ENCODE results near the gene NR2C2AP. TPM values are rescaled to one million over a fixed set of nuclear protein-coding genes. Genes with fewer than 3 reads are reported as not detected.
A peak's percentile ranks its signal among the peaks of the same experiment; 100 is the strongest.

Gene NR2C2AP
- total and polyA plus RNA-seq, 2 of the 13 experiments (the other 11 are each of a cell fraction or from before 2014, with no cell fraction given): 12.2 to 26.8 TPM

DNA sequence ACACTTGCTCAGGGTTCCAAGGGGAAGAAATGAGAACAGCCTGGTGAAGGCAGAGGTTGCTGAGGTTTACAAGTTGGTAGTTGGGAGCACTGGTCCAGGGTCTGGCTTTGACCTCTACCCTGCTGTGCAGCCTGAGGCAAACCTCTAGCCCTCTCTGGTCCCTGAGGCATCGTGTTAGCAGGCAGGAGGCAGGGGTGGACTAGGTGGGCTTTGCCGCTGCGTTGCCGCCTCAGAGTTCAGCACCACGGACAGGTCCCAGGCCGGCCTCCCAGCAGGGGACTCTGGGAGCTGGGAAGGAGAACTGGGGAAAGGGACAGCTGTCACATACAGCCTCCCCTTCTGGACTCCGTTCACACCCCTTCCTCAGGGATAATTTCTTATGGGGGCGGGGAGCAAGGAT, 11.7 kb upstream of the NR2C2AP start (continued):
- TF ChIP-seq, protein P1, sequence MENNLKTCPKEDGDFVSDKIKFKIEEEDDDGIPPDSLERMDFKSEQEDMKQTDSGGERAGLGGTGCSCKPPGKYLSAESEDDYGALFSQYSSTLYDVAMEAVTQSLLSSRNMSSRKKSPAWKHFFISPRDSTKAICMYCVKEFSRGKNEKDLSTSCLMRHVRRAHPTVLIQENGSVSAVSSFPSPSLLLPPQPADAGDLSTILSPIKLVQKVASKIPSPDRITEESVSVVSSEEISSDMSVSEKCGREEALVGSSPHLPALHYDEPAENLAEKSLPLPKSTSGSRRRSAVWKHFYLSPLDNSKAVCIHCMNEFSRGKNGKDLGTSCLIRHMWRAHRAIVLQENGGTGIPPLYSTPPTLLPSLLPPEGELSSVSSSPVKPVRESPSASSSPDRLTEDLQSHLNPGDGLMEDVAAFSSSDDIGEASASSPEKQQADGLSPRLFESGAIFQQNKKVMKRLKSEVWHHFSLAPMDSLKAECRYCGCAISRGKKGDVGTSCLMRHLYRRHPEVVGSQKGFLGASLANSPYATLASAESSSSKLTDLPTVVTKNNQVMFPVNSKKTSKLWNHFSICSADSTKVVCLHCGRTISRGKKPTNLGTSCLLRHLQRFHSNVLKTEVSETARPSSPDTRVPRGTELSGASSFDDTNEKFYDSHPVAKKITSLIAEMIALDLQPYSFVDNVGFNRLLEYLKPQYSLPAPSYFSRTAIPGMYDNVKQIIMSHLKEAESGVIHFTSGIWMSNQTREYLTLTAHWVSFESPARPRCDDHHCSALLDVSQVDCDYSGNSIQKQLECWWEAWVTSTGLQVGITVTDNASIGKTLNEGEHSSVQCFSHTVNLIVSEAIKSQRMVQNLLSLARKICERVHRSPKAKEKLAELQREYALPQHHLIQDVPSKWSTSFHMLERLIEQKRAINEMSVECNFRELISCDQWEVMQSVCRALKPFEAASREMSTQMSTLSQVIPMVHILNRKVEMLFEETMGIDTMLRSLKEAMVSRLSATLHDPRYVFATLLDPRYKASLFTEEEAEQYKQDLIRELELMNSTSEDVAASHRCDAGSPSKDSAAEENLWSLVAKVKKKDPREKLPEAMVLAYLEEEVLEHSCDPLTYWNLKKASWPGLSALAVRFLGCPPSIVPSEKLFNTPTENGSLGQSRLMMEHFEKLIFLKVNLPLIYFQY (CRISPR knock-in tag; IDR thresholded peaks at IDR 0.05; ENCODE audit: borderline replicate concordance): 0 out of 2 replicates have a peak, but pooled peaks have one; percentile 50
- TF ChIP-seq ZNF430 (CRISPR knock-in tag; IDR thresholded peaks at IDR 0.05) (peak; percentile 60; the same call in 1 of the 2 replicates), NONO (IDR thresholded peaks at IDR 0.05) (no peak), NONO (CRISPR knock-in tag; conservative IDR thresholded peaks at IDR 0.05) (no peak), MIXL1 (CRISPR knock-in tag; IDR thresholded peaks at IDR 0.05) (0 out of 2 replicates have a peak, but pooled peaks have one; percentile 68), SP1 (IDR thresholded peaks at IDR 0.05) (no peak), SP1 (CRISPR knock-in tag; IDR thresholded peaks at IDR 0.05) (no peak), FOXK1 (CRISPR knock-in tag; IDR thresholded peaks at IDR 0.05; ENCODE audit: borderline replicate concordance, low read depth) (peak; percentile 45; the same call in 1 of the 2 replicates), MAZ (IDR thresholded peaks at IDR 0.05; ENCODE audit: borderline replicate concordance, low read depth, low read length) (no peak), MAZ (CRISPR knock-in tag; IDR thresholded peaks at IDR 0.05; ENCODE audit: low read depth) (peak; percentile 49; the same call in 1 of the 2 replicates), ZNF3 (CRISPR knock-in tag; IDR thresholded peaks at IDR 0.05) (0 out of 2 replicates have a peak, but pooled peaks have one; percentile 26), KLF6 (CRISPR knock-in tag; IDR thresholded peaks at IDR 0.05) (peak; percentile 82), SMAD3 (CRISPR knock-in tag; IDR thresholded peaks at IDR 0.05) (peak; percentile 87), ZSCAN25 (CRISPR knock-in tag; IDR thresholded peaks at IDR 0.05) (no peak)
- TF ChIP-seq, protein P2, sequence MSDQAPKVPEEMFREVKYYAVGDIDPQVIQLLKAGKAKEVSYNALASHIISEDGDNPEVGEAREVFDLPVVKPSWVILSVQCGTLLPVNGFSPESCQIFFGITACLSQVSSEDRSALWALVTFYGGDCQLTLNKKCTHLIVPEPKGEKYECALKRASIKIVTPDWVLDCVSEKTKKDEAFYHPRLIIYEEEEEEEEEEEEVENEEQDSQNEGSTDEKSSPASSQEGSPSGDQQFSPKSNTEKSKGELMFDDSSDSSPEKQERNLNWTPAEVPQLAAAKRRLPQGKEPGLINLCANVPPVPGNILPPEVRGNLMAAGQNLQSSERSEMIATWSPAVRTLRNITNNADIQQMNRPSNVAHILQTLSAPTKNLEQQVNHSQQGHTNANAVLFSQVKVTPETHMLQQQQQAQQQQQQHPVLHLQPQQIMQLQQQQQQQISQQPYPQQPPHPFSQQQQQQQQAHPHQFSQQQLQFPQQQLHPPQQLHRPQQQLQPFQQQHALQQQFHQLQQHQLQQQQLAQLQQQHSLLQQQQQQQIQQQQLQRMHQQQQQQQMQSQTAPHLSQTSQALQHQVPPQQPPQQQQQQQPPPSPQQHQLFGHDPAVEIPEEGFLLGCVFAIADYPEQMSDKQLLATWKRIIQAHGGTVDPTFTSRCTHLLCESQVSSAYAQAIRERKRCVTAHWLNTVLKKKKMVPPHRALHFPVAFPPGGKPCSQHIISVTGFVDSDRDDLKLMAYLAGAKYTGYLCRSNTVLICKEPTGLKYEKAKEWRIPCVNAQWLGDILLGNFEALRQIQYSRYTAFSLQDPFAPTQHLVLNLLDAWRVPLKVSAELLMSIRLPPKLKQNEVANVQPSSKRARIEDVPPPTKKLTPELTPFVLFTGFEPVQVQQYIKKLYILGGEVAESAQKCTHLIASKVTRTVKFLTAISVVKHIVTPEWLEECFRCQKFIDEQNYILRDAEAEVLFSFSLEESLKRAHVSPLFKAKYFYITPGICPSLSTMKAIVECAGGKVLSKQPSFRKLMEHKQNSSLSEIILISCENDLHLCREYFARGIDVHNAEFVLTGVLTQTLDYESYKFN (CRISPR knock-in tag; conservative IDR thresholded peaks at IDR 0.05): 0 out of 2 replicates have a peak, but pooled peaks have one; percentile 19
- TF ChIP-seq, protein P3, sequence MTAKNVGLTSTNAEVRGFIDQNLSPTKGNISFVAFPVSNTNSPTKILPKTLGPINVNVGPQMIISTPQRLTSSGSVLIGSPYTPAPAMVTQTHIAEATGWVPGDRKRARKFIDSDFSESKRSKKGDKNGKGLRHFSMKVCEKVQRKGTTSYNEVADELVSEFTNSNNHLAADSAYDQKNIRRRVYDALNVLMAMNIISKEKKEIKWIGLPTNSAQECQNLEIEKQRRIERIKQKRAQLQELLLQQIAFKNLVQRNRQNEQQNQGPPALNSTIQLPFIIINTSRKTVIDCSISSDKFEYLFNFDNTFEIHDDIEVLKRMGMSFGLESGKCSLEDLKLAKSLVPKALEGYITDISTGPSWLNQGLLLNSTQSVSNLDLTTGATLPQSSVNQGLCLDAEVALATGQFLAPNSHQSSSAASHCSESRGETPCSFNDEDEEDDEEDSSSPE (CRISPR knock-in tag; IDR thresholded peaks at IDR 0.05): no peak
- TF ChIP-seq, protein P4, sequence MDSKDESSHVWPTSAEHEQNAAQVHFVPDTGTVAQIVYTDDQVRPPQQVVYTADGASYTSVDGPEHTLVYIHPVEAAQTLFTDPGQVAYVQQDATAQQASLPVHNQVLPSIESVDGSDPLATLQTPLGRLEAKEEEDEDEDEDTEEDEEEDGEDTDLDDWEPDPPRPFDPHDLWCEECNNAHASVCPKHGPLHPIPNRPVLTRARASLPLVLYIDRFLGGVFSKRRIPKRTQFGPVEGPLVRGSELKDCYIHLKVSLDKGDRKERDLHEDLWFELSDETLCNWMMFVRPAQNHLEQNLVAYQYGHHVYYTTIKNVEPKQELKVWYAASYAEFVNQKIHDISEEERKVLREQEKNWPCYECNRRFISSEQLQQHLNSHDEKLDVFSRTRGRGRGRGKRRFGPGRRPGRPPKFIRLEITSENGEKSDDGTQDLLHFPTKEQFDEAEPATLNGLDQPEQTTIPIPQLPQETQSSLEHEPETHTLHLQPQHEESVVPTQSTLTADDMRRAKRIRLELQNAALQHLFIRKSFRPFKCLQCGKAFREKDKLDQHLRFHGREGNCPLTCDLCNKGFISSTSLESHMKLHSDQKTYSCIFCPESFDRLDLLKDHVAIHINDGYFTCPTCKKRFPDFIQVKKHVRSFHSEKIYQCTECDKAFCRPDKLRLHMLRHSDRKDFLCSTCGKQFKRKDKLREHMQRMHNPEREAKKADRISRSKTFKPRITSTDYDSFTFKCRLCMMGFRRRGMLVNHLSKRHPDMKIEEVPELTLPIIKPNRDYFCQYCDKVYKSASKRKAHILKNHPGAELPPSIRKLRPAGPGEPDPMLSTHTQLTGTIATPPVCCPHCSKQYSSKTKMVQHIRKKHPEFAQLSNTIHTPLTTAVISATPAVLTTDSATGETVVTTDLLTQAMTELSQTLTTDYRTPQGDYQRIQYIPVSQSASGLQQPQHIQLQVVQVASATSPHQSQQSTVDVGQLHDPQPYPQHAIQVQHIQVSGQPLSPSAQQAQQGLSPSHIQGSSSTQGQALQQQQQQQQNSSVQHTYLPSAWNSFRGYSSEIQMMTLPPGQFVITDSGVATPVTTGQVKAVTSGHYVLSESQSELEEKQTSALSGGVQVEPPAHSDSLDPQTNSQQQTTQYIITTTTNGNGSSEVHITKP (CRISPR knock-in tag; IDR thresholded peaks at IDR 0.05; ENCODE audit: low read depth): 0 out of 2 replicates have a peak, but pooled peaks have one; percentile 38
- TF ChIP-seq, protein P5, sequence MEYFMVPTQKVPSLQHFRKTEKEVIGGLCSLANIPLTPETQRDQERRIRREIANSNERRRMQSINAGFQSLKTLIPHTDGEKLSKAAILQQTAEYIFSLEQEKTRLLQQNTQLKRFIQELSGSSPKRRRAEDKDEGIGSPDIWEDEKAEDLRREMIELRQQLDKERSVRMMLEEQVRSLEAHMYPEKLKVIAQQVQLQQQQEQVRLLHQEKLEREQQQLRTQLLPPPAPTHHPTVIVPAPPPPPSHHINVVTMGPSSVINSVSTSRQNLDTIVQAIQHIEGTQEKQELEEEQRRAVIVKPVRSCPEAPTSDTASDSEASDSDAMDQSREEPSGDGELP (IDR thresholded peaks at IDR 0.05; ENCODE audit: borderline replicate concordance, low read depth): peak; percentile 20; the same call in 1 of the 2 replicates

Data from HepG2 (cell line).